ENCODE data around the gene NFATC2. TPM values are rescaled to one million over a fixed set of nuclear protein-coding genes. Genes with fewer than 3 reads are reported as not detected.

The NFATC2 gene
- total and polyA plus RNA-seq, 2 of the 8 experiments (the other 6 are each of a cell fraction or from before 2014, with no cell fraction given), result 0.27 to 0.91 TPM

DNA sequence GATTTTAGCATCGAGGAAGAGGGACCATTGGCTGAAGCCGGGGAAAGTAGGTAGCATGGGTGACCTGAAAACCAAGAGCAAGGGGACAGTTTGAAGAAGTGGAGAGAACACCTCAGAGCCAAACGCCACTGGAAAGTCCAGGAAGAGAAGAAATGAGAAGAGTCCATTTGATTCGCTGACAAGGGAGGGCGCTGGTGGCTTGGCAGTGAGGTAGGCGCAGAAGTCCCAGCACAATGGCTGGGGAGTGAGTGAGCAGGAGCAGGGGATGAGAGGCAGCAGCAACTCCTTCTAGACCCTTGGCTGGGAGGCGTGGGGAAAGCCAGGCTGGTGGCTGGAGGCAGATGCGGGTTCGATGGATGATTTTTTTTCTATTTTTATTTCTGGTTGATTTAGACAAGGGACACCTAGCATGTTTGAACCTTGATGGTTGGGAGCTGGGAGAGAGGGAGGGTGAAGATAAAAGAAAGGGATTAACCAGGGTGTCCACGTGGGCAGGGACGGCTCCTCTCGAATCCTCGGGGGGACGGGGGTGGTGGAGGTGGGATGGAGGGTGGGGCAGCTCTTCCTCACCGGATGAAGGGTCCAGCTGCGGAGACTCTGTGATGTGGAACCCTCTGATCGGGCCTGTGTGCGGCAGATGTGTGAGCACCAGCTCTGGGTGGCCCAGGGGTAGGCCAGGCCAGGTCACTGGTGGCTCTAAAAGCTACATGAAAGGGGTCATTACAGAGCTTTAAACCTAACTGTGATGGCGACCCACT, 164.2 kb downstream of the NFATC2 start:
- Histone ChIP-seq H4K20me1 (replicated peaks in 1 of 2; ENCODE audit: control insufficient read depth in 1 of 2, insufficient read depth in 2 of 2, low read length in 2 of 2) (no peaks in the 10 kb centered on the region), H3K79me1 (ENCODE audit: low read depth, low read length) (no peaks in the 10 kb centered on the region), H2BK120ac (replicated peaks; ENCODE audit: low read depth, low read length) (no peak overlapping the region), H3K9ac (replicated peaks in 1 of 4; ENCODE audit: extremely low read depth in 1 of 4, low read depth in 3 of 4, low read length in 3 of 4) (no peak overlapping the region), H4K5ac (ENCODE audit: insufficient read length, low read depth, low read length) (no peak overlapping the region), H3K27ac (ENCODE audit: low read depth, low read length) (no peak overlapping the region), H3K36me3 (ENCODE audit: control insufficient read depth in 2 of 4, insufficient read depth in 4 of 4, low read length in 3 of 4) (no peaks in the 10 kb centered on the region), H3K4me1 (replicated peaks in 1 of 4; ENCODE audit: control insufficient read depth in 3 of 4, insufficient read depth in 4 of 4, low read length in 3 of 4) (no peaks in the 10 kb centered on the region), H2AK5ac (ENCODE audit: low read depth, low read length) (no peak overlapping the region), H3K4ac (replicated peaks; ENCODE audit: insufficient read length, low read depth, low read length) (no peak overlapping the region), H2AFZ (ENCODE audit: low read length) (no peak overlapping the region), H3K27me3 (replicated peaks in 1 of 4; ENCODE audit: control insufficient read depth in 3 of 4, extremely low read depth in 1 of 4, insufficient read depth in 3 of 4, low read length in 3 of 4) (no peaks in the 10 kb centered on the region), H4K8ac (ENCODE audit: extremely low read depth, insufficient read depth, low read length) (no peak overlapping the region), H4K91ac (replicated peaks; ENCODE audit: insufficient read length, low read length) (no peak overlapping the region), H3K4me3 (ENCODE audit: extremely low read depth in 1 of 4, insufficient read depth in 2 of 4, low read depth in 3 of 4, low read length in 4 of 4) (no peak overlapping the region), H2BK5ac (ENCODE audit: low read depth, low read length) (no peak overlapping the region), H3K23me2 (ENCODE audit: low read depth, low read length) (no peaks in the 10 kb centered on the region), H3K56ac (replicated peaks; ENCODE audit: insufficient read length, low read depth, low read length) (no peak overlapping the region), H3K4me2 (ENCODE audit: insufficient read depth in 1 of 2, low read depth in 2 of 2, low read length in 2 of 2) (no peak overlapping the region), H3K79me2 (ENCODE audit: control insufficient read depth in 1 of 2, insufficient read depth in 2 of 2, low read length in 2 of 2) (no peaks in the 10 kb centered on the region), H3K18ac (ENCODE audit: extremely low read depth, low read length) (no peak overlapping the region), H2BK15ac (ENCODE audit: low read length) (no peak overlapping the region), H2BK12ac (ENCODE audit: low read depth, low read length) (no peak overlapping the region), H3K23ac (ENCODE audit: insufficient read length) (no peak overlapping the region), H3K9me3 (ENCODE audit: insufficient read depth in 2 of 2, low read depth in 1 of 2, low read length in 1 of 2) (no peaks in the 10 kb centered on the region), H3K14ac (ENCODE audit: insufficient read length) (no peak overlapping the region), H2BK20ac (ENCODE audit: low read length) (no peak overlapping the region)
- CTCF ChIA-PET (ENCODE audit: partially characterized antibody), result interaction anchor here (0.7 to 3.8 kb wide), 17 partner anchors 8 to 397 kb away, joined by 3 to 18 read pairs (median 5); no protein-coding TSS in a partner anchor
- no peak for FAIRE-seq
- POLR2A ChIA-PET (ENCODE audit: partially characterized antibody), result no interaction called here
- peak in 1 of 2 experiments; percentile 58 for DNase-seq (ENCODE audit: low read depth in 1 of 2, low spot score in 2 of 2)
- TF ChIP-seq POLR2A (IDR thresholded peaks at IDR 0.05; ENCODE audit: control extremely low read depth in 1 of 2, low read depth in 2 of 2, low read length in 2 of 2), result no peak
- no peak for TF ChIP-seq CEBPB (IDR thresholded peaks at IDR 0.05; ENCODE audit: low read depth, low read length)
- peak; percentile 68 to 69 (median 68) for TF ChIP-seq CTCF (IDR thresholded peaks at IDR 0.05; ENCODE audit: control extremely low read depth in 1 of 3, insufficient read depth in 1 of 3, low read depth in 1 of 3, low read length in 3 of 3)
- no peak for TF ChIP-seq NRF1 (IDR thresholded peaks at IDR 0.05; ENCODE audit: low read depth, low read length)
- 0 out of 2 replicates have a peak, but pooled peaks have one; percentile 25 for TF ChIP-seq YY1 (IDR thresholded peaks at IDR 0.05; ENCODE audit: low read depth, low read length)
- no peak for TF ChIP-seq KDM1A (IDR thresholded peaks at IDR 0.05; ENCODE audit: borderline replicate concordance, low read length)
- peak; percentile 89 to 92 for TF ChIP-seq RAD21 (IDR thresholded peaks at IDR 0.05 in 1 of 2, conservative IDR thresholded peaks at IDR 0.05 in 1 of 2; ENCODE audit: low read depth in 2 of 2, low read length in 2 of 2)
- TF ChIP-seq SP4 (IDR thresholded peaks at IDR 0.05; ENCODE audit: low read length), result no peak
- WGBS, 2 experiments (ENCODE audit: extremely low coverage in 1 of 2, insufficient coverage in 1 of 2, insufficient read length in 1 of 2, insufficient replicate concordance in 2 of 2, low coverage in 1 of 2, low lambda C conversion rate in 2 of 2, missing lambda C conversion rate in 1 of 2), result 79% methylated on average over 15 of the region's 19 CpGs; no CpG with 5 or more reads in 1 of the 2 experiments
